GM21381 (cell line): ENCODE measurements around the gene ENG.

ENCODE experiments used
- ATAC-seq: cut with Tn5 transposase; IDR thresholded peaks from one replicate; pipeline ENCODE4 v1.9.1; 2021; ENCODE audit warnings: mild to moderate bottlenecking, moderate library complexity; ENCODE audit not compliant: unreplicated experiment

The ENG gene

GRCh38 chr9:127866535-127866934 lies 12.1 kb upstream of the ENG start:
- no peak for ATAC-seq

GRCh38 chr9:127865645-127866464 lies 11.4 kb upstream of the ENG start:
- ATAC-seq, result no peak

GRCh38 chr9:127863191-127863621 lies 8.7 kb upstream of the ENG start:
- ATAC-seq, result no peak

- ATAC-seq, result no peak
Observed at GRCh38 chr9:127862075-127863011, 7.9 kb upstream of the ENG start.

GRCh38 chr9:127860779-127861178 lies 6.3 kb upstream of the ENG start:
- no peak for ATAC-seq

- no peak for ATAC-seq
Observed at GRCh38 chr9:127860260-127860659, 5.8 kb upstream of the ENG start.

- no peak for ATAC-seq
Observed at GRCh38 chr9:127858041-127858512, 3.6 kb upstream of the ENG start.

- no peak for ATAC-seq
Observed at GRCh38 chr9:127857278-127857677, 2.8 kb upstream of the ENG start.

GRCh38 chr9:127856729-127857116 lies 2.3 kb upstream of the ENG start:
- ATAC-seq, result no peak

- no peak for ATAC-seq
Observed at GRCh38 chr9:127856094-127856728, 1.8 kb upstream of the ENG start.

GRCh38 chr9:127855522-127855921 lies 1.1 kb upstream of the ENG start:
- no peak for ATAC-seq

- ATAC-seq, result no peak
Observed at GRCh38 chr9:127854960-127855359, 502 bp upstream of the ENG start.

GRCh38 chr9:127853312-127854183 lies 910 bp downstream of the ENG start:
- ATAC-seq, result no peak

- ATAC-seq, result no peak
Observed at GRCh38 chr9:127852829-127853228, 1.6 kb downstream of the ENG start.

GRCh38 chr9:127850286-127850830 lies 4.1 kb downstream of the ENG start:
- no peak for ATAC-seq

- ATAC-seq, result no peak
Observed at GRCh38 chr9:127848756-127849504, 5.5 kb downstream of the ENG start.

- ATAC-seq, result no peak
Observed at GRCh38 chr9:127847833-127848755, 6.4 kb downstream of the ENG start.

- no peak for ATAC-seq
Observed at GRCh38 chr9:127847178-127847510, 7.3 kb downstream of the ENG start.
